Ectodermal cell (in vitro differentiated cells): ENCODE data around the gene LYAR.
A peak's percentile ranks its signal among the peaks of the same experiment; 100 is the strongest.

ENCODE experiments used
- H3K27ac ChIP-seq: 2 replicates; pipeline ENCODE4 v1.7.0; 2013; ENCODE audit warnings: mild to moderate bottlenecking, low read depth, low read length; ENCODE audit not compliant: insufficient read depth, poor library complexity, severe bottlenecking
- H3K27me3 ChIP-seq: 2 replicates; pipeline ENCODE4 v1.7.0; 2013; ENCODE audit warnings: mild to moderate bottlenecking, low read length; ENCODE audit not compliant: insufficient read depth, control insufficient read depth, poor library complexity, severe bottlenecking
- H3K36me3 ChIP-seq: one replicate; pipeline ENCODE4 v1.7.0; 2013; ENCODE audit warnings: low read length; ENCODE audit not compliant: control insufficient read depth, insufficient read depth
- H3K4me1 ChIP-seq: one replicate; pipeline ENCODE4 v1.7.0; 2013; ENCODE audit warnings: low read length; ENCODE audit not compliant: control insufficient read depth, insufficient read depth
- H3K4me3 ChIP-seq: 2 replicates; pipeline ENCODE4 v1.7.0; 2013; ENCODE audit warnings: low read depth, low read length, control low read depth; ENCODE audit not compliant: insufficient read depth
- H3K9me3 ChIP-seq: 2 replicates; pipeline ENCODE4 v1.7.0; 2013; ENCODE audit warnings: mild to moderate bottlenecking, low read length, moderate library complexity; ENCODE audit not compliant: control insufficient read depth
- WGBS, 2 experiments: methylation state at CpG; one replicate each; pipeline ENCODE4 v1.1.7; 2013; ENCODE audit warnings: missing lambda C conversion rate in 2 of 2; 5-methylcytosine and 5-hydroxymethylcytosine counted together

The LYAR gene

DNA sequence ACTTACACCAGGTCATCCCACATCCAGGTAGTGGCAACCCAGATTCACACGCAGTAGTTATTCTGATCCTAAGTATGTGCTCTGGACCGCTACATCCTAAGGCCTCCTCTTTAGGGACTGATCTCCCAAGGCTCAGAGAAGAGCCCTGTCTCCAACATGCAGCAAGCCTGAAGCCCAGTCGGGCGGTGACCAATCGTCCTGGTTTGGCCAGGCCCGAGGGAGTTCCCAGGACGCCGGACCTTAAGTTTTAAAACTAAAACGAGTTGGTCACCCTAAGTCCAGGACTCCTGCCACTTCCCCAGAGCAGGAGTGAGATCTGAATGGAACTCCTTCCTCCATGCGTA, 385 bp downstream of the LYAR start:
- Histone ChIP-seq H3K4me3 (peak overlapping the region; percentile 71), H3K4me1 (peaks cover 9% of the 10 kb centered on the region), H3K27ac (no peak overlapping the region), H3K9me3 (no peaks in the 10 kb centered on the region), H3K27me3 (no peaks in the 10 kb centered on the region), H3K36me3 (no peaks in the 10 kb centered on the region)
- WGBS, 2 experiments, result 1% methylated on average over 10 of the region's 10 CpGs

DNA sequence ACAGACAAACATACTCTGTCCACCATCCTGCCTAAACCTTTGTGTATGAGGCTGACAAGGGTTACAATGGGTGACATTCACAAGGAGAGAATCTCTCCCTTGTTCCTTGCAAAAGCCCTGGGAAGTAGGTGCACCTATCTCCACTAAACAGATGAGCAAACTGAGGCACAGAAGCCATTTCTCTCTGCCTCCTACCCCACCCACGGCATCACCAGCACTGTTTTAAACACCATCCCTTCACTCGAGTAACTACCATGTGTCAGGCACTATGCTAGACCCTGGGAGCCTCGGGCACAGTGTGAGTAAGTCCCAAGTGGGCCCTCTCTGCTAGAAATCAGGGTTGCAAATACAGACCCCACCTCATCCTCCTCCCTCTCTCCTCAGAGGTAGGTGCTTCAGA, 899 bp downstream of the LYAR start:
- Histone ChIP-seq H3K27me3 (no peaks in the 10 kb centered on the region), H3K4me1 (peaks cover 9% of the 10 kb centered on the region), H3K4me3 (peak overlapping the region; percentile 71), H3K9me3 (no peaks in the 10 kb centered on the region), H3K36me3 (no peaks in the 10 kb centered on the region), H3K27ac (no peak overlapping the region)
- 39 to 49% methylated on average over 3 of the region's 3 CpGs for WGBS, 2 experiments

- peaks cover 9% of the 10 kb centered on the region for H3K4me1 ChIP-seq
- no peaks in the 10 kb centered on the region for H3K36me3 ChIP-seq
- H3K9me3 ChIP-seq, result no peaks in the 10 kb centered on the region
- H3K4me3 ChIP-seq, result no peak overlapping the region
- no peak overlapping the region for H3K27ac ChIP-seq
- no peaks in the 10 kb centered on the region for H3K27me3 ChIP-seq
These were observed 1.9 kb downstream of the LYAR start for GRCh38 chr4:4288098-4288497.

DNA sequence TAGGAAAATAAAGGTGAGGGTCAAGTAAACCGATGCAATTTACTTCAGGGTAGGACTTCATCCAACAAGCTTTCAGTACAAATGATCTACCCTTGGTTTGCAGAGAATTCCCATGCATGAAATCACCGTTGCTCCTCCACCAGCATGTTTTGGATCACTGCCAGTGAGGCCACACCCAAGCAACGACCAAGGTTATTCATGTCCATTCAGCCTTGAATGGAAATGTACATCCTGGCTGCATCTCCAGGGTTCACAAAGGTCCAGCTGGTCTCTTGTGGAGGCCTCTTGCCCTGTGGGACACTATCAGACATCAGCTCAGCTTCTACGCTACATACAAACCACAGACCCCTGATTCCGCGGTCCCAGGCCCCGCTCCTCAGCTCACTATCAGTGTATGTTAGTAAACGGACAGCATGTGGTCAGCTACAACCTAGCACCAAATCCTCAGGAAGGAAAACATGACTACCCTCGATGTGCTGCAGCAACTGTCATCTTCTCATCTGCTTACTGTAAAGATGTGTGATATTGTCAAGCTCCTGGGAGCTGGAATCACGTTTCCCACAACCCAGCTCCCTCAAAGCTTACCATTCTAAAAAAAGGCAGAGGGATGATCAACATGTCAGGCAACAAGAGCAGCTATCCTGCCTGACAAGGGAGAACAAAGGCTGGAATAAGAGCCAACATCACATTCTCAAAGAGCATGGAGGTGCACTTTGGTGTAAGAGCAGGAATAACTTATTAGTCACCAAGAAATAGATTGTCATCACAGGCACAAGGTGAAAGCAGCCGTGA, 4.9 kb downstream of the LYAR start:
- Histone ChIP-seq H3K36me3 (peaks cover 12% of the 10 kb centered on the region), H3K27me3 (no peaks in the 10 kb centered on the region), H3K4me1 (no peaks in the 10 kb centered on the region), H3K27ac (no peak overlapping the region), H3K9me3 (no peaks in the 10 kb centered on the region), H3K4me3 (no peak overlapping the region)
- 94 to 96% methylated on average over 11 of the region's 11 CpGs for WGBS, 2 experiments

GRCh38 chr4:4281787-4282186, 8.2 kb downstream of the LYAR start:
- WGBS, 2 experiments, result 95 to 96% methylated on average over 6 of the region's 6 CpGs
- H3K9me3 ChIP-seq, result no peaks in the 10 kb centered on the region
- H3K36me3 ChIP-seq, result peaks cover 30% of the 10 kb centered on the region

DNA sequence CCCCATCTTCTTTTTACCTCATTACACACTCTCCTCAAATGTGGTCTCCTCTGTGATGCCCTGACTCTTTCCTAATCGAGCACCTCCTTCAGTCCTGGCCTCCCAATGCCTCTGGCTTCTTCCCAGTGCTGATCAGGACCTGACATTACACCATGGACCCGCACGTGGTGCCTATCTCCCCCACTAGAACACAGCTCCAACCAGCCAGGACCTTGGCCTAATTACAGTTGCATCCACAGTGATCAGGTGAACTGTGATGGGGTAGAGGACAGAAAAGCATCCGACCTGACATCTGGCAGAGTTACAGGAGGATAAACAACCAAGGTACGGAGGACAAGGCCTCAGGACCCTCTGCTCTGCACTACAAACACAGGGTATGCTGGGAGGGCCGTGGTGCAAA, 12.4 kb downstream of the LYAR start:
- Histone ChIP-seq H3K27ac (no peak overlapping the region), H3K27me3 (no peaks in the 10 kb centered on the region), H3K4me3 (no peak overlapping the region), H3K36me3 (peaks cover 53% of the 10 kb centered on the region), H3K4me1 (no peaks in the 10 kb centered on the region), H3K9me3 (no peaks in the 10 kb centered on the region)
- WGBS, 2 experiments, result 79% methylated on average over 6 of the region's 6 CpGs

More at GRCh38 chr4:4281787-4282186, 8.2 kb downstream of the LYAR start:
- H3K27me3 ChIP-seq, result no peaks in the 10 kb centered on the region
- H3K4me3 ChIP-seq, result no peak overlapping the region
- H3K27ac ChIP-seq, result no peak overlapping the region
- no peaks in the 10 kb centered on the region for H3K4me1 ChIP-seq

- H3K4me3 ChIP-seq, result no peak overlapping the region
- no peaks in the 10 kb centered on the region for H3K9me3 ChIP-seq
- H3K36me3 ChIP-seq, result peaks cover 47% of the 10 kb centered on the region
- no peak overlapping the region for H3K27ac ChIP-seq
- no peaks in the 10 kb centered on the region for H3K27me3 ChIP-seq
- no peaks in the 10 kb centered on the region for H3K4me1 ChIP-seq
- 94% methylated on average over 14 of the region's 14 CpGs for WGBS, 2 experiments
These were observed 15.7 kb downstream of the LYAR start for GRCh38 chr4:4274226-4274625.

- no peak overlapping the region for H3K4me3 ChIP-seq
- no peaks in the 10 kb centered on the region for H3K9me3 ChIP-seq
- no peaks in the 10 kb centered on the region for H3K27me3 ChIP-seq
- H3K36me3 ChIP-seq, result peaks cover 29% of the 10 kb centered on the region
- H3K27ac ChIP-seq, result no peak overlapping the region
- H3K4me1 ChIP-seq, result no peaks in the 10 kb centered on the region
- WGBS, 2 experiments, result 94% methylated on average over 10 of the region's 10 CpGs
These were observed 18.0 kb downstream of the LYAR start for GRCh38 chr4:4271912-4272311.

GRCh38 chr4:4270529-4270928, 19.4 kb downstream of the LYAR start:
- Histone ChIP-seq H3K4me3 (no peak overlapping the region), H3K4me1 (no peaks in the 10 kb centered on the region), H3K9me3 (no peaks in the 10 kb centered on the region), H3K27me3 (no peaks in the 10 kb centered on the region), H3K27ac (no peak overlapping the region), H3K36me3 (peaks cover 29% of the 10 kb centered on the region)
- WGBS, 2 experiments, result 76 to 81% methylated on average over 3 to 4 of the region's 4 CpGs

DNA sequence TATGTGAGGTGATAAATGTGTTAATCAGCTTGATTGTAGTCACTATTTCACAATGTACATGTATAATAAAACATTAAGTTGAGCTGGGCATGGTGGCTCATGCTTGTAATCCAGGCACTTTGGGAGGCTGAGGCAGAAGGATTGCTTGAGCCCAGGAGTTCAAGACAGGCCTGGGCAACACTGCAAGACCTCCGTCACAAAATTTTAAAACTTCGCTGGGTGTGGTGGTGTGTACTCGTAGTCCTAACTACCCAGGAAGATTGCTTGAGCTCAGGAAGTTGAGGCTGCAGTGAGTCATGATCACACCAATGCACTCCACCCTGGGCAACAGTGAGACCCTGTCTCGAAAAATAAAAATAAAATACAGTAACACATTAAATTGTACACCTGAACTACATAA, 20.1 kb downstream of the LYAR start:
- Histone ChIP-seq H3K27me3 (no peaks in the 10 kb centered on the region), H3K9me3 (no peaks in the 10 kb centered on the region), H3K4me1 (no peaks in the 10 kb centered on the region), H3K4me3 (no peak overlapping the region), H3K36me3 (peaks cover 23% of the 10 kb centered on the region), H3K27ac (no peak overlapping the region)
- WGBS, 2 experiments, result 94 to 96% methylated on average over 3 of the region's 4 CpGs

- Histone ChIP-seq H3K36me3 (peaks cover 18% of the 10 kb centered on the region), H3K4me1 (no peaks in the 10 kb centered on the region), H3K4me3 (no peak overlapping the region), H3K27me3 (no peaks in the 10 kb centered on the region), H3K9me3 (no peaks in the 10 kb centered on the region), H3K27ac (no peak overlapping the region)
- WGBS, 2 experiments, result 90 to 94% methylated on average over 11 of the region's 11 CpGs
These were observed 20.6 kb downstream of the LYAR start for GRCh38 chr4:4269331-4269731.
